Tibial nerve (tissue), 4 donors: ENCODE results near the gene ACOT6. TPM values are rescaled to one million over a fixed set of nuclear protein-coding genes. Genes with fewer than 3 reads are reported as not detected.
"Not testable (repeated sequence)": the region's sequence is repeated elsewhere in the genome, so short reads cannot be mapped to it uniquely, and the experiment has no call there.

Source experiments
- DNase-seq, 2 donors: peaks; one replicate each; pipeline ENCODE4 v3.0.0-alpha.2; 2019; ENCODE audit warnings: low spot score in 2 of 2
- H3K27ac ChIP-seq, 4 donors: fragments of 200-600 bp; sonication (generic) in 3 of 4; one replicate each; pipeline ENCODE4 v1.5.1; 2017 to 2019; ENCODE audit warnings: mild to moderate bottlenecking in 1 of 4
- H3K27me3 ChIP-seq, 2 donors: fragments of 200-600 bp; sonication (generic) in 1 of 2; one replicate each; pipeline versions ENCODE4 v1.5.1 to v1.6.0; 2017 to 2019
- H3K36me3 ChIP-seq, 3 donors: fragments of 200-600 bp; sonication (generic); one replicate each; pipeline ENCODE4 v1.5.1; 2018 to 2019
- H3K4me1 ChIP-seq, 4 donors: fragments of 200-600 bp; sonication (generic) in 3 of 4; one replicate each; pipeline ENCODE4 v1.5.1; 2017 to 2019
- H3K4me3 ChIP-seq, 4 donors: fragments of 200-600 bp; sonication (generic) in 3 of 4; one replicate each; pipeline ENCODE4 v1.5.1; 2017 to 2019; ENCODE audit warnings: mild to moderate bottlenecking in 1 of 4, moderate library complexity in 1 of 4
- H3K9me3 ChIP-seq, 4 donors: fragments of 200-600 bp; sonication (generic) in 3 of 4; one replicate each; pipeline ENCODE4 v1.5.1; 2017 to 2019
- EP300 ChIP-seq, 2 donors: sonication (generic); formaldehyde crosslinking; IDR thresholded peaks; one replicate each; pipeline ENCODE4 v1.6.1; 2017; ENCODE audit warnings: antibody characterized with exemption in 2 of 2, mild to moderate bottlenecking in 1 of 2
- POLR2A ChIP-seq, 2 donors: fragments of 450-650 bp; IDR thresholded peaks; one replicate each; pipeline ENCODE4 v1.6.1; 2017; ENCODE audit warnings: antibody characterized with exemption in 2 of 2, mild to moderate bottlenecking in 2 of 2, moderate library complexity in 2 of 2
- WGBS, 2 donors: methylation state at CpG; one replicate each; pipeline ENCODE4 v1.1.5; 2018; 5-methylcytosine and 5-hydroxymethylcytosine counted together
- total RNA-seq, 4 donors: library from RNA; depleted of rRNA; stranded (reverse); fragments of >200 nt; gene quantifications; one replicate each; pipeline ENCODE4 v1.1.0, GENCODE V29; 2016
- TF ChIP-seq, protein P1 (sequence below), 5 experiments: fragments of 200-600 bp in 3 of 5; fragments of 450-650 bp in 2 of 5; sonication (generic) in 3 of 5; IDR thresholded peaks; one replicate each; pipeline ENCODE4 v1.5.1; 2016 to 2019; ENCODE audit warnings: antibody characterized with exemption in 5 of 5, mild to moderate bottlenecking in 3 of 5, moderate library complexity in 2 of 5

Gene ACOT6
- total RNA-seq, 4 donors from 2014 or later = 0.39 TPM; not detected in 3

- WGBS, 2 donors = 96 to 97% methylated on average over 5 of the region's 5 CpGs
- Histone ChIP-seq H3K27me3 (no peaks in the 10 kb centered on the region), H3K27ac (no peak overlapping the region), H3K4me3 (no peak overlapping the region), H3K36me3 (no peaks in the 10 kb centered on the region), H3K4me1 (peaks cover 0 to 14% (median 7%) of the 10 kb centered on the region in 4 donors), H3K9me3 (no peaks in the 10 kb centered on the region)
- TF ChIP-seq, protein P1, sequence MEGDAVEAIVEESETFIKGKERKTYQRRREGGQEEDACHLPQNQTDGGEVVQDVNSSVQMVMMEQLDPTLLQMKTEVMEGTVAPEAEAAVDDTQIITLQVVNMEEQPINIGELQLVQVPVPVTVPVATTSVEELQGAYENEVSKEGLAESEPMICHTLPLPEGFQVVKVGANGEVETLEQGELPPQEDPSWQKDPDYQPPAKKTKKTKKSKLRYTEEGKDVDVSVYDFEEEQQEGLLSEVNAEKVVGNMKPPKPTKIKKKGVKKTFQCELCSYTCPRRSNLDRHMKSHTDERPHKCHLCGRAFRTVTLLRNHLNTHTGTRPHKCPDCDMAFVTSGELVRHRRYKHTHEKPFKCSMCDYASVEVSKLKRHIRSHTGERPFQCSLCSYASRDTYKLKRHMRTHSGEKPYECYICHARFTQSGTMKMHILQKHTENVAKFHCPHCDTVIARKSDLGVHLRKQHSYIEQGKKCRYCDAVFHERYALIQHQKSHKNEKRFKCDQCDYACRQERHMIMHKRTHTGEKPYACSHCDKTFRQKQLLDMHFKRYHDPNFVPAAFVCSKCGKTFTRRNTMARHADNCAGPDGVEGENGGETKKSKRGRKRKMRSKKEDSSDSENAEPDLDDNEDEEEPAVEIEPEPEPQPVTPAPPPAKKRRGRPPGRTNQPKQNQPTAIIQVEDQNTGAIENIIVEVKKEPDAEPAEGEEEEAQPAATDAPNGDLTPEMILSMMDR (IDR thresholded peaks at IDR 0.05) = no peak
- TF ChIP-seq EP300 (IDR thresholded peaks at IDR 0.05) (no peak), POLR2A (IDR thresholded peaks at IDR 0.05) (no peak)
- no peak for DNase-seq
These were observed 28.6 kb downstream of the ACOT6 start for GRCh38 chr14:73640796-73641365.

GRCh38 chr14:73644531-73645247 lies 32.4 kb downstream of the ACOT6 start, which contains the start of gene DNAL1:
Gene DNAL1 (plus strand): TSS chr14:73644986. CDS start chr14:73645040, 54 bp downstream.
- Histone ChIP-seq H3K36me3 (no peaks in the 10 kb centered on the region), H3K9me3 (no peaks in the 10 kb centered on the region), H3K4me3 (peak within 1 kb of the TSS; percentile 63 to 86 (median 70)), H3K27ac (peak within 1 kb of the TSS; percentile 75 to 91 (median 88)), H3K4me1 (peaks cover 0 to 23% (median 7%) of the 10 kb centered on the region in 4 donors), H3K27me3 (no peaks in the 10 kb centered on the region)
- DNase-seq = peak; percentile 78
- 0 to 1% methylated on average over 39 to 43 of the region's 43 CpGs for whole genome bisulfite sequencing, 2 donors
- TF ChIP-seq, protein P1 (IDR thresholded peaks at IDR 0.05) = peak in 1 of 5 experiments; percentile 20
- peak in 1 of 2 donors; percentile 62 for TF ChIP-seq POLR2A (IDR thresholded peaks at IDR 0.05)
- peak; percentile 36 to 86 for TF ChIP-seq EP300 (IDR thresholded peaks at IDR 0.05)

GRCh38 chr14:73645248-73645610 lies 32.9 kb downstream of the ACOT6 start:
- Histone ChIP-seq H3K4me1 (peaks cover 0 to 23% (median 7%) of the 10 kb centered on the region in 4 donors), H3K36me3 (no peaks in the 10 kb centered on the region), H3K4me3 (peak overlapping the region; percentile 63 to 86 (median 70)), H3K27me3 (no peaks in the 10 kb centered on the region), H3K9me3 (no peaks in the 10 kb centered on the region), H3K27ac (peak overlapping the region; percentile 75 to 91 (median 88))
- no peak for DNase-seq
- 3 to 6% methylated on average over 7 of the region's 7 CpGs for WGBS, 2 donors
- TF ChIP-seq, protein P1 (IDR thresholded peaks at IDR 0.05) = no peak
- no peak for TF ChIP-seq EP300 (IDR thresholded peaks at IDR 0.05)
- no peak for TF ChIP-seq POLR2A (IDR thresholded peaks at IDR 0.05)

DNA sequence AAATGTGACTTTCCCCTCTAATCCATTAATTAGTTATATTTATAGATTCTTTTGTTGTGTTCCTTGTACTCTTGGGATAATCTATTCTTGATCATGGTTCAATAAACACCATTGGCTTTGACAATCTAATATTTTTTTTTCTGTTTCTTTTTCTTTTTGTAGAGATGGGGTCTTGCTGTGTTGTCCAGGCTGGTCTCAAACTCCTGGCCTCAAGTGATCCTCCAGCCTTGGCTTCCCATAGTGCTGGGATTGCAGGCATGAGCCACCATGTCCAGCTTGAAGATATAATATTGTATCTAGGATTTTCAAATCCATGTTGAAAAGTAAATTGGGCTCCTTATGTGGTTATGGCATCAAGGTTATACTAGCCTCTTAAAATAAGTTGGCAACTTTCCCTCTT lies 38.7 kb downstream of the ACOT6 start:
- no peak overlapping the region for H3K27ac ChIP-seq
- no peaks in the 10 kb centered on the region for H3K27me3 ChIP-seq
- H3K36me3 ChIP-seq = peaks cover 0 to 41% (median 0%) of the 10 kb centered on the region in 3 donors
- H3K9me3 ChIP-seq = no peaks in the 10 kb centered on the region
- peaks cover 0 to 8% (median 0%) of the 10 kb centered on the region in 4 donors for H3K4me1 ChIP-seq
- H3K4me3 ChIP-seq = no peak overlapping the region
- TF ChIP-seq EP300 (IDR thresholded peaks at IDR 0.05) (no peak), POLR2A (IDR thresholded peaks at IDR 0.05) (no peak)
- TF ChIP-seq, protein P1 (IDR thresholded peaks at IDR 0.05) = no peak
- DNase-seq = no peak

- no peak overlapping the region for H3K4me3 ChIP-seq
- WGBS, 2 donors = 69 to 79% methylated on average over 1 of the region's 1 CpG
- H3K4me1 ChIP-seq = peaks cover 0 to 3% (median 0%) of the 10 kb centered on the region in 4 donors
- no peak overlapping the region for H3K27ac ChIP-seq
- peaks cover 0 to 57% (median 0%) of the 10 kb centered on the region in 3 donors for H3K36me3 ChIP-seq
- TF ChIP-seq, protein P1 (IDR thresholded peaks at IDR 0.05) = no peak
- TF ChIP-seq EP300 (IDR thresholded peaks at IDR 0.05) (no peak), POLR2A (IDR thresholded peaks at IDR 0.05) (no peak)
- no peaks in the 10 kb centered on the region for H3K9me3 ChIP-seq
- H3K27me3 ChIP-seq = no peaks in the 10 kb centered on the region
- DNase-seq = no peak
These were observed 43.5 kb downstream of the ACOT6 start for GRCh38 chr14:73655851-73656250.

DNA sequence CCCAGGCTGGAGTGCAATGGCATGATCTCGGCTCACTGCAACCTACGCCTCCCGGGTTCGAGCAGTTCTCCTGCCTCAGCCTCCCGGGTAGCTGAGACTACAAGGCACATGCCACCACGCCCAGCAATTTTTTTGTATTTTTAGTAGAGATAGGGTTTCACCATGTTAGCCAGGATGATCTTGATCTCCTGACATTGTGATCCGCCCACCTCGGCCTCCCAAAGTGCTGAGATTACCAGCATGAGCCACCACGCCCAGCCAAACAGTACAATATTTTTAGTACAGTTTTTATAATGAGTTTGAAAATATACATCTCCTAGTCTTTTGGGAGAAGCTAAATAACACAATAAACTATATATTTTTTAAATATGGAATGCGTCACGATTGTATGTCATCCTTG lies 46.9 kb downstream of the ACOT6 start:
- H3K4me1 ChIP-seq, H3K9me3 ChIP-seq, H3K27me3 ChIP-seq, DNase-seq, H3K4me3 ChIP-seq, H3K27ac ChIP-seq: not testable (repeated sequence)
- peaks cover 0 to 37% (median 0%) of the 10 kb centered on the region in 3 donors for H3K36me3 ChIP-seq
- WGBS, 2 donors = 78 to 79% methylated on average over 11 of the region's 11 CpGs
